Panc1 (cell line): ENCODE data around the gene PPIL6. TPM values are rescaled to one million over a fixed set of nuclear protein-coding genes. Genes with fewer than 3 reads are reported as not detected.

ENCODE experiments used
- ATAC-seq: fragments of 200-7000 bp; cut with Tn5 transposase; 2 replicates; pipeline ENCODE4 v1.9.1; 2020; ENCODE audit warnings: mild to moderate bottlenecking, moderate library complexity
- Bru-seq: library from RNA; stranded (reverse); fragments of 400-500 nt; gene quantifications from one replicate; lab custom pipeline; 2021; lab: Mats Ljungman, UMichigan
- BruChase-seq, 2 experiments: library from RNA; stranded (reverse); fragments of 400-500 nt; gene quantifications; one replicate each; lab custom pipeline; 2021; lab: Mats Ljungman, UMichigan
- BruUV-seq: library from RNA; stranded (reverse); fragments of 400-500 nt; replicated peaks from 2 replicates; lab custom pipeline; 2021; lab: Mats Ljungman, UMichigan
- CTCF ChIA-PET: fragments of 300-600 bp; sonication (Branson Sonifier 250); formaldehyde crosslinking; loops from one replicate; lab custom pipeline; 2022; ENCODE audit warnings: antibody characterized with exemption; lab: Charles Lee
- POLR2A ChIA-PET: fragments of 300-600 bp; sonication (Branson Sonifier 250); formaldehyde crosslinking; loops from one replicate; lab custom pipeline; 2022; ENCODE audit warnings: antibody characterized with exemption; lab: Charles Lee
- DNase-seq: peaks from one replicate; pipeline ENCODE4 v3.0.0-alpha.2; 2010; ENCODE audit warnings: low read depth, low spot score
- H3K27ac ChIP-seq: 2 replicates; pipeline ENCODE4 v1.5.1; 2011; ENCODE audit warnings: mild to moderate bottlenecking, low read length, inconsistent platforms
- H3K27me3 ChIP-seq: fragments of 200-500 bp; sonication (Bioruptor generic); 2 replicates; pipeline ENCODE4 v1.6.0; 2014; ENCODE audit warnings: low read length, inconsistent platforms; ENCODE audit not compliant: control insufficient read depth, insufficient read depth
- H3K36me3 ChIP-seq: fragments of 200-500 bp; sonication (Bioruptor generic); 2 replicates; pipeline ENCODE4 v1.5.1; 2014; ENCODE audit warnings: inconsistent platforms, mild to moderate bottlenecking, low read length, moderate library complexity; ENCODE audit not compliant: control insufficient read depth, insufficient read depth
- H3K4me1 ChIP-seq: 2 replicates; pipeline ENCODE4 v1.5.1; 2011; ENCODE audit warnings: inconsistent platforms, mild to moderate bottlenecking, low read length, moderate library complexity; ENCODE audit not compliant: control insufficient read depth, insufficient read depth
- H3K4me3 ChIP-seq, 2 experiments: 2 replicates each; pipeline ENCODE4 v1.5.1; 2011 to 2012; ENCODE audit warnings: low read depth in 2 of 2, low read length in 2 of 2, mild to moderate bottlenecking in 2 of 2, inconsistent platforms in 1 of 2, moderate library complexity in 1 of 2
- H3K9me3 ChIP-seq: fragments of 200-500 bp; sonication (Bioruptor generic); 2 replicates; pipeline ENCODE4 v1.5.1; 2014; ENCODE audit warnings: low read depth, mild to moderate bottlenecking, inconsistent platforms, low read length, moderate library complexity; ENCODE audit not compliant: control insufficient read depth, insufficient read depth
- CTCF ChIP-seq: fragments of 450-650 bp; IDR thresholded peaks from 2 replicates; pipeline ENCODE4 v1.5.1; 2017; ENCODE audit warnings: mild to moderate bottlenecking
- POLR2AphosphoS5 ChIP-seq: IDR thresholded peaks from 2 replicates; pipeline ENCODE4 v1.6.1; 2012; ENCODE audit warnings: mild to moderate bottlenecking, low read depth, low read length, moderate library complexity
- REST ChIP-seq, 2 experiments: IDR thresholded peaks; 2 replicates each; pipeline ENCODE4 v1.6.1; 2011 to 2012; ENCODE audit warnings: low read depth in 2 of 2, control low read depth in 1 of 2, low read length in 1 of 2, mild to moderate bottlenecking in 1 of 2, moderate library complexity in 1 of 2; ENCODE audit not compliant: insufficient read depth in 1 of 2
- SIN3A ChIP-seq: IDR thresholded peaks from 2 replicates; pipeline ENCODE4 v1.6.1; 2012; ENCODE audit warnings: low read depth, mild to moderate bottlenecking, low read length, moderate library complexity, borderline replicate concordance; ENCODE audit not compliant: insufficient read depth
- TCF7L2 ChIP-seq: IDR thresholded peaks from 2 replicates; pipeline ENCODE4 v1.6.1; 2011; ENCODE audit warnings: mild to moderate bottlenecking, low read depth, low read length, inconsistent platforms
- in situ Hi-C: cut with HindIII; loops from 2 replicates; pipeline ENCODE4 v1.10.0; 2016; ENCODE audit warnings: low sequenced_read_pairs, low pct_unique_long_range_greater_than_20kb
- intact Hi-C: fragments of 100-400 bp; cut with micrococcal nuclease; formaldehyde crosslinking; loops from one replicate; pipeline ENCODE4 v1.10.0; 2022; ENCODE audit not compliant: unreplicated experiment
- long read RNA-seq: library from polyadenylated mRNA; unstranded; transcript quantifications from one replicate; pipeline ENCODE4 v2.0.0, GENCODE V29; 2021; ENCODE audit not compliant: unreplicated experiment
- polyA plus RNA-seq: library from polyadenylated mRNA; unstranded; fragments of >200 nt; gene quantifications from one replicate; pipeline ENCODE4 v1.2.1, GENCODE V29; 2012; ENCODE audit warnings: missing spikeins; ENCODE audit not compliant: insufficient read length
- total RNA-seq: library from RNA; stranded (reverse); gene quantifications from one replicate; pipeline ENCODE4 v1.2.1, GENCODE V29; 2021; ENCODE audit not compliant: unreplicated experiment

Gene PPIL6
- total RNA-seq (2.2 TPM), Bru-seq, nascent RNA (percentile 42 among the genes with signal in this experiment), BruChase-seq, experiment 1, labeled RNA remaining after a 2-hour chase (percentile 45 among the genes with signal in this experiment), BruChase-seq, experiment 2, labeled RNA remaining after a 6-hour chase (percentile 46 among the genes with signal in this experiment)
- polyA plus RNA-seq = 2.0 TPM
- long read RNA-seq, full-length matches to known transcripts = 1 of 14 reads
- long read RNA-seq, partial matches to known transcripts = 0 of 14 reads
- long read RNA-seq, other reads (novel, unspliced or antisense) = 13 of 14 reads

GRCh38 chr6:109440331-109441068 is at the start of gene PPIL6, which contains the start of gene SMPD2:
TSS of gene PPIL6 (minus strand) at chr6:109440628. CDS start at chr6:109440590, 38 bp downstream.
TSS of gene SMPD2 (plus strand) at chr6:109440724. CDS start at chr6:109441122, 398 bp downstream.
- peaks cover 14% of the 10 kb centered on the region for H3K4me1 ChIP-seq
- peak within 1 kb of the TSS; percentile 83 for H3K27ac ChIP-seq
- TF ChIP-seq REST (IDR thresholded peaks at IDR 0.05; ENCODE audit: insufficient read depth in 1 of 2, low read depth in 2 of 2, low read length in 1 of 2) (0 out of 4 replicates have a peak, but pooled peaks of 1 of the 2 experiments have one; percentile 16), SIN3A (peak; percentile 97), TCF7L2 (peak; percentile 30; the same call in 1 of the 2 replicates), POLR2AphosphoS5 (peak; percentile 84), CTCF (no peak)
- POLR2A ChIA-PET = interaction anchor here (0.5 to 1.6 kb wide), 4 partner anchors 20 to 346 kb away, joined by 3 to 4 read pairs (median 3); partner anchors contain the start of gene SESN1
- H3K9me3 ChIP-seq = no peaks in the 10 kb centered on the region
- ATAC-seq (peak; percentile 93), DNase-seq (no peak)
- no TSS peak for BruUV-seq
- CTCF ChIA-PET = interaction anchor here (1.0 kb wide), 1 partner anchor 252 kb away, joined by 4 read pairs; no protein-coding TSS in a partner anchor
- H3K27me3 ChIP-seq = no peaks in the 10 kb centered on the region
- peaks cover 2% of the 10 kb centered on the region; the same call in 1 of the 2 replicates for H3K36me3 ChIP-seq
- intact Hi-C loops = loop anchor here (5.0 kb wide), 1 partner anchor 58 kb away; the partner anchor contains the start of gene CD164
- peak within 1 kb of the TSS; percentile 74 to 77 for H3K4me3 ChIP-seq
- in situ Hi-C loops = no loop called here

GRCh38 chr6:109488001-109488400 is 47.6 kb upstream of the PPIL6 start:
- TF ChIP-seq TCF7L2 (no peak), POLR2AphosphoS5 (no peak), CTCF (no peak), REST (IDR thresholded peaks at IDR 0.05; ENCODE audit: insufficient read depth in 1 of 2, low read depth in 2 of 2, low read length in 1 of 2) (no peak), SIN3A (no peak)
- ATAC-seq = no peak
- ChIA-PET CTCF (interaction anchor here (0.6 kb wide), 1 partner anchor 1507 kb away, joined by 4 read pairs; no protein-coding TSS in a partner anchor), POLR2A (interaction anchor here (0.7 kb wide), 1 partner anchor 1494 kb away, joined by 14 read pairs; the partner anchor contains the start of gene RPF2)
- Histone ChIP-seq H3K27me3 (peaks cover 11% of the 10 kb centered on the region), H3K4me3 (no peak overlapping the region), H3K9me3 (no peaks in the 10 kb centered on the region), H3K4me1 (peaks cover 4% of the 10 kb centered on the region; the same call in 1 of the 2 replicates), H3K36me3 (no peaks in the 10 kb centered on the region), H3K27ac (no peak overlapping the region)
- no TSS peak for BruUV-seq
- no peak for DNase-seq
- intact Hi-C loops = no loop called here
- in situ Hi-C loops = no loop called here
